ENCODE data around the gene RMI2. TPM values are rescaled to one million over a fixed set of nuclear protein-coding genes. Genes with fewer than 3 reads are reported as not detected.

Gene RMI2
- total RNA-seq, 1 experiment from 2014 or later, result 11.1 TPM

GRCh38 chr16:11349599-11350276 lies 4.5 kb downstream of the RMI2 start:
- ATAC-seq, result no peak
- H3K27ac ChIP-seq (ENCODE audit: low read length), result peak overlapping the region; percentile 45
- in situ Hi-C loops (cut with HindIII; ENCODE audit: low pct_unique_long_range_greater_than_20kb, low sequenced_read_pairs) (no loop called here), intact Hi-C loops (cut with micrococcal nuclease; ENCODE audit: unreplicated experiment) (loop anchor here (10.0 kb wide), 1 partner anchor 385 kb away; no protein-coding TSS in a partner anchor)
- no peaks in the 10 kb centered on the region for H3K36me3 ChIP-seq (ENCODE audit: control insufficient read depth, insufficient read depth, low read length)
- TF ChIP-seq, protein P1, sequence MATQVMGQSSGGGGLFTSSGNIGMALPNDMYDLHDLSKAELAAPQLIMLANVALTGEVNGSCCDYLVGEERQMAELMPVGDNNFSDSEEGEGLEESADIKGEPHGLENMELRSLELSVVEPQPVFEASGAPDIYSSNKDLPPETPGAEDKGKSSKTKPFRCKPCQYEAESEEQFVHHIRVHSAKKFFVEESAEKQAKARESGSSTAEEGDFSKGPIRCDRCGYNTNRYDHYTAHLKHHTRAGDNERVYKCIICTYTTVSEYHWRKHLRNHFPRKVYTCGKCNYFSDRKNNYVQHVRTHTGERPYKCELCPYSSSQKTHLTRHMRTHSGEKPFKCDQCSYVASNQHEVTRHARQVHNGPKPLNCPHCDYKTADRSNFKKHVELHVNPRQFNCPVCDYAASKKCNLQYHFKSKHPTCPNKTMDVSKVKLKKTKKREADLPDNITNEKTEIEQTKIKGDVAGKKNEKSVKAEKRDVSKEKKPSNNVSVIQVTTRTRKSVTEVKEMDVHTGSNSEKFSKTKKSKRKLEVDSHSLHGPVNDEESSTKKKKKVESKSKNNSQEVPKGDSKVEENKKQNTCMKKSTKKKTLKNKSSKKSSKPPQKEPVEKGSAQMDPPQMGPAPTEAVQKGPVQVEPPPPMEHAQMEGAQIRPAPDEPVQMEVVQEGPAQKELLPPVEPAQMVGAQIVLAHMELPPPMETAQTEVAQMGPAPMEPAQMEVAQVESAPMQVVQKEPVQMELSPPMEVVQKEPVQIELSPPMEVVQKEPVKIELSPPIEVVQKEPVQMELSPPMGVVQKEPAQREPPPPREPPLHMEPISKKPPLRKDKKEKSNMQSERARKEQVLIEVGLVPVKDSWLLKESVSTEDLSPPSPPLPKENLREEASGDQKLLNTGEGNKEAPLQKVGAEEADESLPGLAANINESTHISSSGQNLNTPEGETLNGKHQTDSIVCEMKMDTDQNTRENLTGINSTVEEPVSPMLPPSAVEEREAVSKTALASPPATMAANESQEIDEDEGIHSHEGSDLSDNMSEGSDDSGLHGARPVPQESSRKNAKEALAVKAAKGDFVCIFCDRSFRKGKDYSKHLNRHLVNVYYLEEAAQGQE (IDR thresholded peaks at IDR 0.05; ENCODE audit: insufficient read depth in 1 of 2, low read depth in 2 of 2, low read length in 1 of 2), result no peak
- TF ChIP-seq CTCF (IDR thresholded peaks at IDR 0.05) (no peak), TCF7L2 (IDR thresholded peaks at IDR 0.05; ENCODE audit: low read depth, low read length) (no peak), SIN3A (IDR thresholded peaks at IDR 0.05; ENCODE audit: borderline replicate concordance, insufficient read depth, low read depth, low read length) (no peak), POLR2AphosphoS5 (IDR thresholded peaks at IDR 0.05; ENCODE audit: low read depth, low read length) (no peak)
- H3K4me1 ChIP-seq (ENCODE audit: control insufficient read depth, insufficient read depth, low read length), result peaks cover 6% of the 10 kb centered on the region
- CTCF ChIA-PET, result no interaction called here
- POLR2A ChIA-PET, result no interaction called here
- H3K9me3 ChIP-seq (ENCODE audit: control insufficient read depth, insufficient read depth, low read depth, low read length), result no peaks in the 10 kb centered on the region
- H3K4me3 ChIP-seq (ENCODE audit: low read depth in 2 of 2, low read length in 2 of 2), result no peak overlapping the region
- no peak for DNase-seq (ENCODE audit: low read depth, low spot score)
- no peaks in the 10 kb centered on the region for H3K27me3 ChIP-seq (ENCODE audit: control insufficient read depth, insufficient read depth, low read length)
- BruUV-seq (replicated peaks), result no TSS peak

DNA sequence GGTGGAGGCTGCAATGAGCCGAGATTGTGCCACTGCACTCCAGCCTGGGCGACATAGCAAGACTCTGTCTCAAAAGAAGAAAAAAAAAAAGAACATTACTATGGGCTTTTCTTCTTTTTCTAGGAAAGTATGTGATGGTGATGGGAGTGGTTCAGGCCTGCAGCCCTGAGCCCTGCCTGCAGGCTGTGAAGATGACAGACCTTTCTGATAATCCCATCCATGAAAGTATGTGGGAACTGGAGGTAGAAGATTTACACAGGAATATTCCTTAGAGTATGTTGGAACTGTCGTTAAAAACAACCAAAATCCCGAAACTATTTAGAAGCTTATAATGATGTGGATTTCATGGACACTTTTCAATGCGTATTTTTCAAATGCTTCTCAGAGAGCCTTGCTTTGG lies 5.3 kb downstream of the RMI2 start:
- POLR2A ChIA-PET, result no interaction called here
- no peaks in the 10 kb centered on the region for H3K27me3 ChIP-seq (ENCODE audit: control insufficient read depth, insufficient read depth, low read length)
- no TSS peak for BruUV-seq (replicated peaks)
- no peak for TF ChIP-seq CTCF (IDR thresholded peaks at IDR 0.05)
- TF ChIP-seq SIN3A (IDR thresholded peaks at IDR 0.05; ENCODE audit: borderline replicate concordance, insufficient read depth, low read depth, low read length), result no peak
- no peak for TF ChIP-seq TCF7L2 (IDR thresholded peaks at IDR 0.05; ENCODE audit: low read depth, low read length)
- no peak for TF ChIP-seq POLR2AphosphoS5 (IDR thresholded peaks at IDR 0.05; ENCODE audit: low read depth, low read length)
- TF ChIP-seq, protein P1 (IDR thresholded peaks at IDR 0.05; ENCODE audit: insufficient read depth in 1 of 2, low read depth in 2 of 2, low read length in 1 of 2), result no peak
- DNase-seq (ENCODE audit: low read depth, low spot score) (no peak), ATAC-seq (no peak)
- H3K4me3 ChIP-seq (ENCODE audit: low read depth in 2 of 2, low read length in 2 of 2), result no peak overlapping the region
- peaks cover 6% of the 10 kb centered on the region for H3K4me1 ChIP-seq (ENCODE audit: control insufficient read depth, insufficient read depth, low read length)
- no peaks in the 10 kb centered on the region for H3K9me3 ChIP-seq (ENCODE audit: control insufficient read depth, insufficient read depth, low read depth, low read length)
- intact Hi-C loops (cut with micrococcal nuclease; ENCODE audit: unreplicated experiment) (loop anchor here (10.0 kb wide), 1 partner anchor 386 kb away; no protein-coding TSS in a partner anchor), in situ Hi-C loops (cut with HindIII; ENCODE audit: low pct_unique_long_range_greater_than_20kb, low sequenced_read_pairs) (no loop called here)
- CTCF ChIA-PET, result no interaction called here
- H3K36me3 ChIP-seq (ENCODE audit: control insufficient read depth, insufficient read depth, low read length), result no peaks in the 10 kb centered on the region
- no peak overlapping the region for H3K27ac ChIP-seq (ENCODE audit: low read length)
